Medulla oblongata (tissue), 1 donor: ENCODE data around the gene TMEM235.
A peak's percentile ranks its signal among the peaks of the same experiment; 100 is the strongest.

Source experiments
- DNase-seq: peaks from one replicate; pipeline ENCODE4 v3.0.0-alpha.2; 2015; ENCODE audit errors: extremely low spot score

TMEM235 gene

GRCh38 chr17:78272181-78272913, 40.9 kb downstream of the TMEM235 start:
- DNase-seq: no peak

GRCh38 chr17:78272914-78273258, 41.5 kb downstream of the TMEM235 start:
- no peak for DNase-seq

- DNase-seq: no peak
Measured at GRCh38 chr17:78273813-78274212, 42.4 kb downstream of the TMEM235 start.

GRCh38 chr17:78275355-78275754, 43.9 kb downstream of the TMEM235 start:
- DNase-seq: no peak

- DNase-seq: no peak
Measured at GRCh38 chr17:78276098-78276887, 44.9 kb downstream of the TMEM235 start.

GRCh38 chr17:78278139-78278741, 46.8 kb downstream of the TMEM235 start:
- DNase-seq: no peak

- DNase-seq: no peak
Measured at GRCh38 chr17:78279360-78279990, 48.0 kb downstream of the TMEM235 start.

- no peak for DNase-seq
Measured at GRCh38 chr17:78281249-78281845, 49.9 kb downstream of the TMEM235 start.

GRCh38 chr17:78284146-78284545, 52.7 kb downstream of the TMEM235 start:
- no peak for DNase-seq

GRCh38 chr17:78289004-78289403, 57.6 kb downstream of the TMEM235 start:
- no peak for DNase-seq

GRCh38 chr17:78289802-78290363, 58.5 kb downstream of the TMEM235 start:
- peak; percentile 88 for DNase-seq
